Osteoblast (primary cell): ENCODE data around the gene PCDHA7. TPM values are rescaled to one million over a fixed set of nuclear protein-coding genes. Genes with fewer than 3 reads are reported as not detected.
"Not testable (repeated sequence)": the region's sequence is repeated elsewhere in the genome, so short reads cannot be mapped to it uniquely, and the experiment has no call there.

Experiments
- DNase-seq: peaks from one replicate; pipeline ENCODE4 v3.0.0; 2011; ENCODE audit warnings: low spot score, mixed read lengths; ENCODE audit not compliant: insufficient read length; ENCODE audit errors: missing footprints
- H2AFZ ChIP-seq: 2 replicates; pipeline ENCODE4 v1.6.0; 2011; ENCODE audit warnings: mild to moderate bottlenecking, low read length
- H3K27ac ChIP-seq: 2 replicates; pipeline ENCODE4 v1.5.1; 2011; ENCODE audit warnings: mild to moderate bottlenecking, low read depth, low read length, moderate library complexity
- H3K27me3 ChIP-seq: 2 replicates; pipeline ENCODE4 v1.6.0; 2012; ENCODE audit warnings: mild to moderate bottlenecking, control low read depth, inconsistent platforms, low read length, moderate library complexity; ENCODE audit not compliant: insufficient read depth
- H3K36me3 ChIP-seq: 2 replicates; pipeline ENCODE4 v1.5.1; 2011; ENCODE audit warnings: mild to moderate bottlenecking, low read length, control low read depth, moderate library complexity; ENCODE audit not compliant: insufficient read depth
- H3K4me1 ChIP-seq: 2 replicates; pipeline ENCODE4 v1.5.1; 2011; ENCODE audit warnings: mild to moderate bottlenecking, low read length, control low read depth, moderate library complexity; ENCODE audit not compliant: insufficient read depth
- H3K4me2 ChIP-seq: 2 replicates; pipeline ENCODE4 v1.6.0; 2011; ENCODE audit warnings: mild to moderate bottlenecking, low read length; ENCODE audit not compliant: insufficient read depth
- H3K4me3 ChIP-seq: fragments of 200-600 bp; sonication (generic); 3 replicates; pipeline ENCODE4 v1.5.1; 2012; ENCODE audit warnings: mild to moderate bottlenecking, low read length, inconsistent platforms; ENCODE audit not compliant: insufficient read depth
- H3K79me2 ChIP-seq: 2 replicates; pipeline ENCODE4 v1.6.0; 2012; ENCODE audit warnings: mild to moderate bottlenecking, low read length, control low read depth, inconsistent platforms; ENCODE audit not compliant: insufficient read depth
- H3K9me3 ChIP-seq: 2 replicates; pipeline ENCODE4 v1.5.1; 2011; ENCODE audit warnings: low read depth, low read length, control low read depth
- H4K20me1 ChIP-seq: 2 replicates; pipeline ENCODE4 v1.6.0; 2012; ENCODE audit warnings: mild to moderate bottlenecking, low read length, control low read depth; ENCODE audit not compliant: insufficient read depth
- total RNA-seq: library from RNA; depleted of rRNA; stranded (reverse); fragments of >200 nt; gene quantifications from 2 replicates; pipeline ENCODE4 v1.2.3, GENCODE V29; 2012
- TF ChIP-seq, protein P1 (sequence below): IDR thresholded peaks from 2 replicates; pipeline ENCODE4 v1.5.1; 2011; ENCODE audit warnings: mild to moderate bottlenecking, low read depth, low read length, moderate library complexity; ENCODE audit errors: extremely low read depth

PCDHA7 gene
- total RNA-seq, 1 donor: 0.72 TPM

DNA sequence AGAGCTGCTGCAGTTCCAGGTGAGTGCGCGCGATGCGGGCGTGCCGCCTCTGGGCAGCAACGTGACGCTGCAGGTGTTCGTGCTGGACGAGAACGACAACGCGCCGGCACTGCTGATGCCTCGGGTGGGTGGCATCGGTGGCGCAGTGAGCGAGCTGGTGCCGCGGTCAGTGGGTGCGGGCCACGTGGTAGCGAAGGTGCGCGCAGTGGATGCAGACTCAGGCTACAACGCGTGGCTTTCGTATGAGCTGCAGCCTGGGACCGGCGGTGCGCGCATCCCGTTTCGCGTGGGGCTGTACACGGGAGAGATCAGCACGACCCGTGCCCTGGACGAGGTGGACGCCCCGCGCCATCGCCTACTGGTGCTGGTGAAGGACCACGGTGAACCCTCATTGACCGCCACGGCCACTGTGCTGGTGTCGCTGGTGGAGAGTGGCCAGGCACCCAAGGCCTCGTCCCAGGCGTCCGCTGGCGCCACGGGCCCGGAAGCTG, 31.2 kb upstream of the PCDHA7 start:
- Histone ChIP-seq H3K27me3 (no peaks in the 10 kb centered on the region), H2AFZ (no peak overlapping the region), H3K4me3 (no peak overlapping the region), H3K4me2 (no peak overlapping the region), H3K79me2 (no peaks in the 10 kb centered on the region), H3K9me3 (no peaks in the 10 kb centered on the region), H4K20me1 (no peaks in the 10 kb centered on the region), H3K27ac (no peak overlapping the region), H3K4me1 (no peaks in the 10 kb centered on the region), H3K36me3 (no peaks in the 10 kb centered on the region)
- DNase-seq: no peak
- TF ChIP-seq, protein P1, sequence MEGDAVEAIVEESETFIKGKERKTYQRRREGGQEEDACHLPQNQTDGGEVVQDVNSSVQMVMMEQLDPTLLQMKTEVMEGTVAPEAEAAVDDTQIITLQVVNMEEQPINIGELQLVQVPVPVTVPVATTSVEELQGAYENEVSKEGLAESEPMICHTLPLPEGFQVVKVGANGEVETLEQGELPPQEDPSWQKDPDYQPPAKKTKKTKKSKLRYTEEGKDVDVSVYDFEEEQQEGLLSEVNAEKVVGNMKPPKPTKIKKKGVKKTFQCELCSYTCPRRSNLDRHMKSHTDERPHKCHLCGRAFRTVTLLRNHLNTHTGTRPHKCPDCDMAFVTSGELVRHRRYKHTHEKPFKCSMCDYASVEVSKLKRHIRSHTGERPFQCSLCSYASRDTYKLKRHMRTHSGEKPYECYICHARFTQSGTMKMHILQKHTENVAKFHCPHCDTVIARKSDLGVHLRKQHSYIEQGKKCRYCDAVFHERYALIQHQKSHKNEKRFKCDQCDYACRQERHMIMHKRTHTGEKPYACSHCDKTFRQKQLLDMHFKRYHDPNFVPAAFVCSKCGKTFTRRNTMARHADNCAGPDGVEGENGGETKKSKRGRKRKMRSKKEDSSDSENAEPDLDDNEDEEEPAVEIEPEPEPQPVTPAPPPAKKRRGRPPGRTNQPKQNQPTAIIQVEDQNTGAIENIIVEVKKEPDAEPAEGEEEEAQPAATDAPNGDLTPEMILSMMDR: no peak

DNA sequence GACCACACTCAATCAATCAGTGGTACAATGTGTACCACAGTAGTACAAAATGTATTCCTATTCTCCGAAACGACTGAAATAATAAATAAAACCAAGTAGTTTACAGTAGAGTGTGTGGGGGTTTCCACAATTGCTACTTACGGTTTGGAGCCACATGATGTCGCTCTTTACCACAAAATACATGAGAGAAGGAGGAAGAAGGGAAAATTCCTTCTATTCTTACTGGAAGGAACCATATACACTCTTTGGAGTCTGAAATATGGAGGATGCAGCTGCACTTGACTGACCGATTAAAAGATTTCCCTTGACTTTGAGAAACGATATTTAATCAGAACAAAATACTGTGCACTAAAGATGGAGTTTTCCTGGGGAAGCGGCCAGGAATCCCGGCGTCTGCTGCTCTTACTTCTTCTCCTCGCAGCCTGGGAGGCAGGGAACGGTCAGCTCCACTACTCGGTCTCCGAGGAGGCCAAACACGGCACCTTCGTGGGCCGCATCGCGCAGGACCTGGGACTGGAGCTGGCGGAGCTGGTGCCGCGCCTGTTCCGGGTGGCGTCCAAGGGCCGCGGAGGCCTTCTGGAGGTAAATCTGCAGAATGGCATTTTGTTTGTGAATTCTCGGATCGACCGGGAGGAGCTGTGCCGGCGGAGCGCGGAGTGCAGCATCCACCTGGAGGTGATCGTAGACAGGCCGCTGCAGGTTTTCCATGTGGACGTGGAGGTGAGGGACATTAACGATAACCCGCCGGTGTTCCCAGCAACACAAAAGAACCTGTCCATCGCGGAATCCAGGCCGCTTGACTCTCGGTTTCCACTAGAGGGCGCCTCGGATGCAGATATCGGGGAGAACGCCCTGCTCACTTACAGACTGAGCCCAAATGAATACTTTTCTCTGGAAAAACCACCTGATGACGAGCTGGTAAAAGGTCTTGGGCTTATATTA, 27.0 kb upstream of the PCDHA7 start, which contains the start of gene PCDHA4:
Gene PCDHA4 (plus strand): TSS at position 235 of the 942 bp plus-strand sequence.
- Histone ChIP-seq H3K79me2 (no peaks in the 10 kb centered on the region), H3K27me3 (no peaks in the 10 kb centered on the region), H2AFZ (peak within 1 kb of the TSS; percentile 65), H3K9me3 (no peaks in the 10 kb centered on the region), H3K27ac (no peak within 1 kb of the TSS), H3K36me3 (no peaks in the 10 kb centered on the region), H3K4me3 (peak within 1 kb of the TSS; percentile 50), H3K4me2 (peak within 1 kb of the TSS; percentile 61), H4K20me1 (no peaks in the 10 kb centered on the region), H3K4me1 (no peaks in the 10 kb centered on the region)
- TF ChIP-seq, protein P1: peak; percentile 40
- no peak for DNase-seq

DNA sequence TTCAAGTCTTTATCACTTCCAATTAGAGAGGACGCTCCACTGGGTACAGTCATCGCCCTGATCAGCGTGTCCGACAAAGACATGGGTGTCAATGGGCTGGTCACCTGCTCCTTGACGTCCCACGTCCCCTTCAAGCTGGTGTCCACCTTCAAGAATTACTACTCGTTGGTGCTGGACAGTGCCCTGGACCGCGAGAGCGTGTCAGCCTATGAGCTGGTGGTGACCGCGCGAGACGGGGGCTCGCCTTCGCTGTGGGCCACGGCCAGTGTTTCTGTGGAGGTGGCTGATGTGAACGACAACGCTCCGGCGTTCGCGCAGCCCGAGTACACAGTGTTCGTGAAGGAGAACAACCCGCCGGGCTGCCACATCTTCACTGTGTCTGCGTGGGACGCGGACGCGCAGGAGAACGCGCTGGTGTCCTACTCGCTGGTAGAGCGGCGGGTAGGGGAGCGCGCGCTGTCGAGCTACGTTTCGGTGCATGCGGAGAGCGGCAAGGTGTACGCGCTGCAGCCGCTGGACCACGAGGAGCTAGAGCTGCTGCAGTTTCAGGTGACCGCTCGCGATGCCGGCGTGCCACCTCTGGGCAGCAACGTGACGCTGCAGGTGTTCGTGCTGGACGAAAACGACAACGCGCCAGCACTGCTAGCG, 25.7 kb upstream of the PCDHA7 start:
- DNase-seq, H3K4me1 ChIP-seq, H3K27ac ChIP-seq, H3K4me3 ChIP-seq, H4K20me1 ChIP-seq, H3K79me2 ChIP-seq, H3K9me3 ChIP-seq, H3K27me3 ChIP-seq, H3K4me2 ChIP-seq, H2AFZ ChIP-seq, H3K36me3 ChIP-seq: not testable (repeated sequence)

DNA sequence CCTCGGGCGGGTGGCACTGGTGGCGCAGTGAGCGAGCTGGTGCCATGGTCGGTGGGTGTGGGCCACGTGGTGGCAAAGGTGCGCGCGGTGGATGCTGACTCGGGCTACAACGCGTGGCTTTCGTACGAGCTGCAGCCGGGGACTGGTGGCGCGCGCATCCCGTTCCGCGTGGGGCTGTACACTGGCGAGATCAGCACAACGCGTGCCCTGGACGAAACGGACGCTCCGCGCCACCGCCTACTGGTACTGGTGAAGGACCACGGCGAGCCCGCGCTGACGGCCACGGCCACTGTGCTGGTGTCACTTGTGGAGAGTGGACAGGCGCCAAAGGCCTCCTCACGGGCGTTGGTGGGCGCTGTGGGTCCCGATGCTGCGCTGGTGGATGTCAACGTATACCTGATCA, 25.2 kb upstream of the PCDHA7 start:
- Histone ChIP-seq H3K4me1 (no peaks in the 10 kb centered on the region), H3K27me3 (no peaks in the 10 kb centered on the region), H3K79me2 (no peaks in the 10 kb centered on the region), H3K27ac (no peak overlapping the region), H3K36me3 (no peaks in the 10 kb centered on the region), H4K20me1 (no peaks in the 10 kb centered on the region), H3K9me3 (no peaks in the 10 kb centered on the region), H2AFZ (no peak overlapping the region), H3K4me3 (no peak overlapping the region), H3K4me2 (no peak overlapping the region)
- TF ChIP-seq, protein P1: no peak
- no peak for DNase-seq
